Activated CD4-positive, alpha-beta memory T cell treated with anti-CD3 and anti-CD28 coated beads for 36 hours (primary cell): ENCODE measurements around the gene SNUPN. TPM values are rescaled to one million over a fixed set of nuclear protein-coding genes. Genes with fewer than 3 reads are reported as not detected.
"Not testable (repeated sequence)": the region's sequence is repeated elsewhere in the genome, so short reads cannot be mapped to it uniquely, and the experiment has no call there.

Experiments used
- CTCF ChIA-PET: fragments of 350-600 bp; sonication (Branson Sonifier 250); formaldehyde crosslinking; loops from one replicate; lab custom pipeline; 2021; ENCODE audit warnings: antibody characterized with exemption, inconsistent platforms; lab: Charles Lee
- POLR2A ChIA-PET: fragments of 350-600 bp; sonication (Branson Sonifier 250); formaldehyde crosslinking; loops from one replicate; lab custom pipeline; 2021; ENCODE audit warnings: antibody characterized with exemption; lab: Charles Lee
- DNase-seq: peaks from one replicate; pipeline ENCODE4 v3.0.0-alpha.2; 2020
- H3K27ac Mint-ChIP-seq: one replicate; pipeline ENCODE4 v1.8.0; 2021; ENCODE audit warnings: mixed read lengths
- H3K27me3 Mint-ChIP-seq: one replicate; pipeline ENCODE4 v1.8.0; 2021; ENCODE audit warnings: mixed read lengths
- H3K36me3 Mint-ChIP-seq: one replicate; pipeline ENCODE4 v1.8.0; 2021; ENCODE audit warnings: mixed read lengths
- H3K4me1 Mint-ChIP-seq: one replicate; pipeline ENCODE4 v1.8.0; 2021; ENCODE audit warnings: low read depth, mixed read lengths
- H3K4me3 Mint-ChIP-seq: one replicate; pipeline ENCODE4 v1.8.0; 2021; ENCODE audit warnings: mild to moderate bottlenecking, mixed read lengths
- H3K9me3 Mint-ChIP-seq: one replicate; pipeline ENCODE4 v1.8.0; 2021; ENCODE audit warnings: mixed read lengths
- intact Hi-C: fragments of 100-400 bp; cut with micrococcal nuclease; formaldehyde crosslinking; loops from one replicate; pipeline ENCODE4 v1.15.1; 2023
- total RNA-seq, 2 experiments: library from RNA; stranded (reverse); gene quantifications; one replicate each; pipeline ENCODE4 v1.2.3, GENCODE V29; 2021

SNUPN gene
- total RNA-seq, 2 experiments from 2014 or later, result 33.4 to 34.2 TPM

GRCh38 chr15:75565062-75565970, 60.2 kb downstream of the SNUPN start:
- DNase-seq, result no peak
- Mint-ChIP-seq H3K9me3 (no peaks in the 10 kb centered on the region), H3K4me3 (no peak overlapping the region), H3K27ac (peak overlapping the region; percentile 38), H3K27me3 (no peaks in the 10 kb centered on the region), H3K4me1 (peaks cover 15% of the 10 kb centered on the region), H3K36me3 (peaks cover 4% of the 10 kb centered on the region)
- ChIA-PET POLR2A (interaction anchor here (1.4 kb wide), 1 partner anchor 13 kb away, joined by 5 read pairs; the partner anchor contains the start of gene PTPN9), CTCF (interaction anchor here (0.6 to 1.6 kb wide), 3 partner anchors 12 to 663 kb away, joined by 3 to 5 read pairs (median 3); partner anchors contain the start of gene PTPN9)
- intact Hi-C loops, result no loop called here

GRCh38 chr15:75561888-75562287, 63.6 kb downstream of the SNUPN start:
- H3K27ac Mint-ChIP-seq, result no peak overlapping the region
- ChIA-PET CTCF (interaction anchor here (0.7 kb wide), 1 partner anchor 23 kb away, joined by 3 read pairs; no protein-coding TSS in a partner anchor), POLR2A (no interaction called here)
- intact Hi-C loops, result no loop called here
- no peaks in the 10 kb centered on the region for H3K9me3 Mint-ChIP-seq
- DNase-seq, result no peak
- peaks cover 11% of the 10 kb centered on the region for H3K4me1 Mint-ChIP-seq
- no peaks in the 10 kb centered on the region for H3K36me3 Mint-ChIP-seq
- H3K4me3 Mint-ChIP-seq, result no peak overlapping the region
- H3K27me3 Mint-ChIP-seq, result no peaks in the 10 kb centered on the region

GRCh38 chr15:75559360-75559759, 66.2 kb downstream of the SNUPN start:
- H3K4me1 Mint-ChIP-seq, POLR2A ChIA-PET, H3K27me3 Mint-ChIP-seq, H3K27ac Mint-ChIP-seq, H3K36me3 Mint-ChIP-seq, H3K9me3 Mint-ChIP-seq, H3K4me3 Mint-ChIP-seq, DNase-seq, intact Hi-C loops, CTCF ChIA-PET: not testable (repeated sequence)

GRCh38 chr15:75558955-75559354, 66.6 kb downstream of the SNUPN start:
- intact Hi-C loops, CTCF ChIA-PET, POLR2A ChIA-PET, H3K36me3 Mint-ChIP-seq, H3K4me3 Mint-ChIP-seq, H3K4me1 Mint-ChIP-seq, DNase-seq, H3K27me3 Mint-ChIP-seq, H3K9me3 Mint-ChIP-seq, H3K27ac Mint-ChIP-seq: not testable (repeated sequence)

GRCh38 chr15:75554717-75555116, 70.8 kb downstream of the SNUPN start:
- CTCF ChIA-PET, result no interaction called here
- Mint-ChIP-seq H3K4me3 (no peak overlapping the region), H3K36me3 (no peaks in the 10 kb centered on the region), H3K27me3 (no peaks in the 10 kb centered on the region), H3K27ac (no peak overlapping the region), H3K4me1 (peaks cover 3% of the 10 kb centered on the region), H3K9me3 (no peaks in the 10 kb centered on the region)
- intact Hi-C loops, result no loop called here
- no peak for DNase-seq
- POLR2A ChIA-PET, result no interaction called here

- DNase-seq, result no peak
- peaks cover 3% of the 10 kb centered on the region for H3K4me1 Mint-ChIP-seq
- intact Hi-C loops, result no loop called here
- no peaks in the 10 kb centered on the region for H3K9me3 Mint-ChIP-seq
- no peaks in the 10 kb centered on the region for H3K27me3 Mint-ChIP-seq
- no peak overlapping the region for H3K27ac Mint-ChIP-seq
- CTCF ChIA-PET, result no interaction called here
- H3K4me3 Mint-ChIP-seq, result no peak overlapping the region
- POLR2A ChIA-PET, result no interaction called here
- no peaks in the 10 kb centered on the region for H3K36me3 Mint-ChIP-seq
Measured at GRCh38 chr15:75553659-75554058, 71.9 kb downstream of the SNUPN start.

- no peak overlapping the region for H3K27ac Mint-ChIP-seq
- POLR2A ChIA-PET, result interaction anchor here (0.6 kb wide), 1 partner anchor 309 kb away, joined by 3 read pairs; no protein-coding TSS in a partner anchor
- intact Hi-C loops, result no loop called here
Measured at GRCh38 chr15:75551091-75551490, 74.4 kb downstream of the SNUPN start.

More at GRCh38 chr15:75551091-75551490, 74.4 kb downstream of the SNUPN start:
- no peaks in the 10 kb centered on the region for H3K36me3 Mint-ChIP-seq
- CTCF ChIA-PET, result no interaction called here
- H3K4me1 Mint-ChIP-seq, result peaks cover 5% of the 10 kb centered on the region
- DNase-seq, result no peak
- no peak overlapping the region for H3K4me3 Mint-ChIP-seq
- H3K27me3 Mint-ChIP-seq, result no peaks in the 10 kb centered on the region
- no peaks in the 10 kb centered on the region for H3K9me3 Mint-ChIP-seq

Other genes starting within 250 kb of the SNUPN start
- 10 to 100 TPM; 80.1 to 83.3 TPM for gene SIN3A, start 174.0 kb downstream of the SNUPN start, total RNA-seq
- 10 to 100 TPM; 19.2 to 20.9 TPM for gene PTPN9, start 46.4 kb downstream of the SNUPN start, total RNA-seq
- 10 to 100 TPM; 71.7 to 72.4 TPM for gene IMP3, start 14.5 kb upstream of the SNUPN start, total RNA-seq
- gene SNX33, start 22.2 kb upstream of the SNUPN start, total RNA-seq, result 1 to 10 TPM; 3.0 to 3.2 TPM
- not detected for gene CSPG4, start 87.1 kb upstream of the SNUPN start, total RNA-seq
- gene UBE2Q2, start 217.7 kb upstream of the SNUPN start, total RNA-seq, result 10 to 100 TPM; 19.7 to 19.8 TPM